ENCODE data around the gene TMEM88.
"Not testable (repeated sequence)": the region's sequence is repeated elsewhere in the genome, so short reads cannot be mapped to it uniquely, and the experiment has no call there.

The TMEM88 gene

DNA sequence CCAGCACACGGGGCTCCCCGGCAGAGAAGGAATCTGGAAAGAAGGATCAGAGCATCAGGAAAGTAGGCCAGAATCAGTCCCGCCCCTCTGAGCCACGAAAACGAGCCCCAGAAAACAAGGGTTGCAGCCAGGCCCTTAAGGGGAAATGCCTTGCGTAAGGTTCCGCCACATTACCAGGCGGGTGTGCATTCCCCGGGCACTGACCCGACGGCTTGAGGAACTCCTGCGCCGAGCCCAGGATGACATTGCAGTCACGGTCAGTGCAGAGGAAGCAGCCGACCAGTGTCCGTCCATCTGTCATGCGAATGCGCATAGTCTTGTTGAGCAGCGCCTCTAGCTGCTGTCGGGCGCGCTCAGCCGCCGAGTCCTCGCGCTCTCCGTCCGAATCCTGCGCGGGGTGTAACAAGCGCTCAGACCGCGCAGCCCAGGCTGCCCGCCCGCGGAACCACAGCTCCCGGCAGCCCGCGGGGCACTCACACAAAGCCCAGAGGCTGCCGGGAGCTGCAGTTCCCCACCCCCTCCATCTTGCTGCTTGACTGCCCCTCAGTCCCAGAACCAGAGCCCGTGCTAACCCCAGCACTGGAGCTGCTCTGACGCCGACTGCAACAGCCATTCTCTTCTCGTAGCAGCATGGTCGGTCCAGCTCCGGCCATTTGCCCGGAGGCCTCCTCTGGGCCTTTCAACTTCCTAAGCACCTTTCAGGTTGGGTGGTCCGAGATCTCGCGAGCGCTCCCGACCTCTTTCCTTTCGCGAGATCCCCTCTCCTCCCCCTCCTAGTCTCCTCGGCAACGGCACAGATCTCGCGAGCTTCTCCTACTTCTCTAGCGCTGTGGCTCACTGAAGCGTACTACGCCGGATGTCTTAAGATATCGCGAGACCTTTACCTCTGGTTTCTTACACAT, 2.2 kb downstream of the TMEM88 start, which contains the start of gene NAA38:
Gene NAA38, minus strand, starts transcription at position 749 of the 902 bp plus-strand sequence. Its CDS starts 96 bp downstream, at position 653.
- DNase-seq, result peak; percentile 94 to 95

GRCh38 chr17:7857713-7858521, 3.1 kb downstream of the TMEM88 start, which contains the start of gene CYB5D1:
Gene CYB5D1 (plus strand): TSS chr17:7858003. CDS start chr17:7858135, 132 bp downstream.
- peak; percentile 78 to 92 for DNase-seq

- DNase-seq, result peak in 1 of 2 donors; percentile 32
Observed at GRCh38 chr17:7858522-7858810, 3.6 kb downstream of the TMEM88 start.

- DNase-seq, result no peak
Observed at GRCh38 chr17:7859028-7859427, 4.2 kb downstream of the TMEM88 start.

- peak in 1 of 2 donors; percentile 51 for DNase-seq
Observed at GRCh38 chr17:7862692-7863437, 8.0 kb downstream of the TMEM88 start.

DNA sequence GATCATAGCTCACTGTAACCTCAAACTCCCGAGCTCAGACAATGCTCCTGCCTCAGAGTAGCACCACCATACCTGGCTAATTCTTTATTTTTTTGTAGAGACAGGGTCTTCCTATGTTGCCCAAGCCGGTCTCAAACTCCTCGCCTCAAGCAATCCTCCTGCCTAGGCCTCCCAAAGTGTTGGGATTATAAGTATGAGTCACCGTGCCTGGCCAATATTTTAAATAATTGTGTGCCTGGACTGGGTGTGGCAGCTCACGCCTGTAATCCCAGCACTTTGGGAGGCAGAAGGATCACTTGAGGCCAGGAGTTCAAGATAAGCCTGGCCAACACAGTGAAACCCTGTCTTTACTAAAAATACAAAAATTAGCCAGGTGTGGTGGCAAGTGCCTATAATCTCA, 9.5 kb downstream of the TMEM88 start:
- DNase-seq, result not testable (repeated sequence)

- no peak for DNase-seq
Observed at GRCh38 chr17:7864995-7865650, 10.3 kb downstream of the TMEM88 start.

DNA sequence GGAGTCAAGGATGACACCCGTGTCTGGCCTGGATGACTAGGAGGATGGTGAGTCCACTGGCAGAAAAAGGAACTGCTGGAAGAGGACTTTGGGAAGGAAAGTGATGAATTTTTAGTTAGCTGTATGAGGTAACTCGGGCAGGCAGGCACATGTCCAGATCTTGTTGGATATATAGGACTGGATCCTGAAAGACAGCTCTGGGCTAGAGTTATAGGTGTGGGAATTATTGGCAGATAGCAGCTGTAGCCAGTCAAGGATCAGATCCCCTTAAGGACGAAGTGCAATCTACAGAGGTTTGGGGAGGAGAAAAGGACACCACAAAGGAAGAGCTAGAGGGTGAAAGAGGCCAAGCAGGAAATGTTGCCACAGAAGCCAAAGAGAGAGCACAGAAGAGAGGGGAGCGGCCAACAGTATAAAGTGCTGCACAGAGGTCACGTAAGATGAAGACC, 13.0 kb downstream of the TMEM88 start:
- peak in 1 of 2 donors; percentile 40 for DNase-seq

DNA sequence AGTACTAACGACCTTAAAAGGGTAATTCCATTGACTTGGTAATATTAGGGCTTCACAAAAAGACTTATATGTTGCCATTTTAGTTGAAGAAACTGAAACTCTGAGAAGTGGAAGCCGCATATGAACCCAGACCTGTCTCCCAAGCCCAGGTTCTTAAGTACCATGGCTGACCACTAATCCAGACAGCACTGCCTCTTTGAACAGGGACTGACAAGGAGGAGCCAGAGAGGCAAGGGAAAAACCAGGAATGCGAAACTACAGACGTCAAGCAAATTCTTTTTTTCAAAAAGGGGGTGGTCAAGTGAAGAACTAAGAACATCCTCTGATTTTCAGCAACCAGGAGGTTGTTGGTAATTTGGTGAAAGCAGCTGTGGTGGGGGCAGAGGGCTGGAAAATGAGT, 18.2 kb downstream of the TMEM88 start:
- no peak for DNase-seq

DNA sequence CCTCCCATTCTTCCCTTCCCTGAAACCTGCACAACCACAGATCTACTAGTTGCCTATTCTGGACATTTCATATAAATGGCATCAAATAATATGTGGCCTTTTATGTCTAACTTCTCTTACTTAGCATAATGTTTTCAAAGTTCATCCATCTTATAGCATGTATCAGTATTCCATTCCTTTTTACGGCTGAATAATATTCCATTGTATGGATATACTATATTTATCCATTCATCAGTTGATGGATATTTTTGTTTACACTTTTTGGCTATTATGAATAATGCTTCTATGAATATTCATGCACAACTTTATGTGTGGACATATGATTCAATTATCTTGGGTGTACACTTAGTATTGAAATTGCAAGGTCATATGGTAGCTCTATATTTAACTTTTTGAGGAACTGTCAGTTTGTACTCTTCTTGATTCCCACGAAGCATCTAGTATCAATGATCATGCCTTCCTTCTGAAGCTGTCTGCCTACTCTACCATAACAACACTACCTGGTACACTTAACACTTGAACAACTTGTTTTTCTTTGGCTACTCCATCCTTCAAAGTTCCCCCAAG, 21.0 kb downstream of the TMEM88 start:
- no peak for DNase-seq

DNA sequence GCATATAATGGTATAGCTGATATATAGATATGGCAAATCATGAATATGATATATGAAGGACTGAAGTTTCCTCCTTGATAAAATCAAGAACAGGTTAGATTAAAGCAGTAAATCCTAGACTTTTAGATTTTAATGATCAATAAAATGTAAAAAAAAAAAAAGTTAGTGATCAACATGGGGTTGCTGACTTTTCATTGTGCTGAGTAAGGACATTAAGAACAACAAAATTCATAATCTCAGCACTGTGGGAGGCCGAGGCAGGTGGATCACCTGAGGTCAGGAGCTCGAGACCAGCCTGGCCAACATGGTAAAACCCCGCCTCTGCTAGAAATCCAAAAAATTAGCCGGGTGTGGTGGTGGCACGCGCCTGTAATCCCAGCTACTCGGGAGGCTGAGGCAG, 23.4 kb downstream of the TMEM88 start:
- DNase-seq, result no peak

DNA sequence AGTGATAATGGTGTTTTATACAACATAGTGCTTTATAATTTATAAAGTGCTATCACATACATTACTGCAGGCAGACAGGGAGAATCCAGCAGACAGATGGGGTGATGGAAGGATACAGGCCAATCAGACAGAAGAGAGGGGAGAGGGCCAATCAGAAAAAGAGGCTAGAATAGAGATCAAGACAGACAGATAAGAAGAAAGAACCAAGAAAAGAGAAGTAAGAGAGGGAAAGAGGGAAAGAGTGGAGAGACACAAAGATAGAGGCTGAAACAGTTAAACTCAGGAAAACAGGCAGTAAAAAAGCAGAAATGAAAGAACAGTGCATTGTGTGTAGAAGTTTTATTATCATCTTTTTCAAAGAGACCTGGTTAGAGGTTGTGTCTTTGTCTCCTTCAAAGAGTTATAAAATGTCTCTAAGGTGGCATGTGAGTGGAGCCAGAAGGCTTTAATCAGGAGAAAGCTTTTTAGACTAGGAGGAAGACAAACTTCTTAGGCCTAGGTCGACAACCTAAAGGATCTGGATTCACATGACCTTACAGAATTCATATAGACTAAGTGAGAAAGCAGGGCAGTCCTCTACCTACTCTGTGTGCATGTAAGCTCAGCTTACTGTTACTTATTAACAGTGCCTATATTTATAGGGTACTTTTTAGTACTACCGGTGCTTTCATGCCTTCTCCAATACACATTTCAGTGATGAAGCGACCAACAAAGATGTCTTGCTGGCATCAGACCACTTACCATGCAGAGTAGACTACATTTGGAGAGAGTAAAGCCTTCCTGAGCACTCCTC, 25.4 kb downstream of the TMEM88 start:
- no peak for DNase-seq

GRCh38 chr17:7881276-7882054, 26.6 kb downstream of the TMEM88 start:
- DNase-seq, result no peak

DNA sequence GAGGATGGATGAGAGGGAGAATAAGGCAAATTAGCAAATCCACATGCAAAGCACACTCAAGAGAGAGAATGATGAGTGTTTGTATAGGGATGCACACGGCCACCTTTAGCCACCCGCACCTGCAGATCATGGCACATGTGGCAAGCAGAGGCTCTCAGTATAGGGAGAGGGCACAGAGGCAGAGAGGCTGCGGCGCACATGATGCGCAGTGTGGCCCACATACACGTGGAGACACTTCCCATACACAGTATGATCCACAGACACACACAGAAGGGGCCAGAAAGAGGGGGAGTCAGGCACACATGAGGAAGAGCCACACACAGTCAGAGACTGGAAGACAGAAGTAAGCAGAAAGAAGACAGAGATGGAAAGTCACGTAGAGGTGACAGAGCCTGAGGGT, 27.2 kb downstream of the TMEM88 start:
- DNase-seq, result no peak

DNA sequence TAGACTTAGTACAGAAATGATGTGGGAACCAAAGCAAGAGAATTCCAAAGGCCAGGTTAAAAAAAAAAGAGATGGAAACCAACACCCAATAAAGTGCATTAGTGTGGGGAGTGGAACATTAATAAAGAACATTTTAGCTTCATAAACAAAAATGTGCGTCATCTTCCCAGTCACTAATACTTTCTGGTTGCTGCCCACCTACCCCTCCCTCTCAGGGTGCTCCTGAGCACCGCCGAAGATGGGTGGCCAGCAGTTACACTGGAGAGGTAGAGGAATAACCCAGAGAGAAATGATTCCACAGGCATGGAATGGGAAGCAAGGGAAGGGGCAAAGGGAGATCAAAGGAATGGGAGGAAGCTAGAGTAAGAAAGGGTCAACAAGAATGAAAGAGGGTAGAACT, 27.8 kb downstream of the TMEM88 start:
- DNase-seq, result no peak

- no peak for DNase-seq
Observed at GRCh38 chr17:7883781-7884386, 29.0 kb downstream of the TMEM88 start.

DNA sequence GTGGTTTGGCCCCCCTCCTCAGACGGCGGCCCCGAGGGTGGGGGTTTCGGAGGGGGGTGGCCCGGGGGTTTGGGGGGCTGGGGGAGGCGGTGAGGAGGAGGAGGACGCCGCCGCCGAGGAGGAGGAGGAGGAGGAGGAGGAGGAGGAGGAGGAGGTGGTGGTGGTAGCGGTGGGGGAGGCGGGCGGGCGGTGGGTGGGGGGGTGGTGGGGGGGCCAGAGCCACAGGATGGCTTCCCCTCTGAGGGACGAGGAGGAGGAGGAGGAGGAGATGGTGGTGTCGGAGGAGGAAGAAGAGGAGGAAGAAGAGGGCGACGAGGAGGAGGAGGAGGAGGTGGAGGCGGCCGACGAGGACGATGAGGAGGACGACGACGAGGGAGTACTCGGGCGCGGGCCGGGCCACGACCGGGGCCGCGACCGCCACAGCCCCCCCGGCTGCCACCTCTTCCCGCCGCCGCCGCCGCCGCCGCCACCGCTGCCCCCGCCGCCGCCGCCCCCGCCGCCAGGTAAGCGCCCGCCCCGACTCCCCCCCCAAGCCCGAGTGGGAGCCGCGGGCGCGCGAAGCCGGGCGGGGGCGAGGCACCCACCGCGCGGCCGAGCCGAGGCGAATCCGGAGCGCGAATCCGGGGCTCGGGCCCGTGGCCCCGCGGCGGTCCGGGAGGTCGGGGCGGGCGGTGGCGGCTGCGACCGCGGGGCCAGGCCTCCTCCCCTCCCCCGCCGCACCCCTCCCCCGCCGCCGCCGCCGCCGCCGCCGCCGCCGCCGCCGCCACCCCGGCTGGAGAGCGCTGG, 29.9 kb downstream of the TMEM88 start:
- DNase-seq, result no peak

GRCh38 chr17:7885367-7886226, 30.7 kb downstream of the TMEM88 start:
- no peak for DNase-seq

All from inflammatory macrophage treated with lipopolysaccharide for 1 hour (primary cell).